Activated T-helper 1 cell treated with Interleukin-2 at 50 U/mL for 16 hours (primary cell): ENCODE data around the gene NDUFA5.

Experiments used
- DNase-seq: peaks from one replicate; pipeline ENCODE4 v3.0.0-alpha.2; 2020; ENCODE audit warnings: low read depth

Gene NDUFA5

GRCh38 chr7:123557398-123558288 is at the start of gene NDUFA5:
NDUFA5 (minus strand) TSS chr7:123557818; CDS start chr7:123557795, 23 bp downstream.
- peak; percentile 91 for DNase-seq

DNA sequence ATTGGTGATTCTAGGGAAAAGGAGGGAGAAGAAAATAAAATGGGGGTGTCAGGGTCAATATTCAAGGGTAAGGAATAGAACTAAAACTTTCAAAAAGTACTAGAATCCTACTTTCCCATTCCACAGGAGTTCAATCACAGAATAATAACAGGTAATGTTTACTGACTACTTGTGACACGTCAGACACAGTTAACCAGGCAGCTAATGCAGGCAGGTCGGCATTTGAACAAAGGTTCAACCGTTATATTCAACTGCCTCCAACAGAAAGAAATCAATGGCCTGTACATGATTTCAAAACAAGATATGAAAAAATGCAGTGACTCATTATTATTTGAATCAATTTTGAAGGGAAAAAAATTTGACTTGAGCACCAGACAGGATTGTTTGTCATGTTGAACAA is 47.1 kb upstream of the NDUFA5 start:
- no peak for DNase-seq

- no peak for DNase-seq
Observed at GRCh38 chr7:123602648-123603047, 45.0 kb upstream of the NDUFA5 start.

GRCh38 chr7:123601530-123601929 is 43.9 kb upstream of the NDUFA5 start, which contains the start of gene ASB15:
ASB15 (plus strand) TSS chr7:123601821; CDS start chr7:123614503, 12,682 bp downstream.
- DNase-seq: no peak

DNA sequence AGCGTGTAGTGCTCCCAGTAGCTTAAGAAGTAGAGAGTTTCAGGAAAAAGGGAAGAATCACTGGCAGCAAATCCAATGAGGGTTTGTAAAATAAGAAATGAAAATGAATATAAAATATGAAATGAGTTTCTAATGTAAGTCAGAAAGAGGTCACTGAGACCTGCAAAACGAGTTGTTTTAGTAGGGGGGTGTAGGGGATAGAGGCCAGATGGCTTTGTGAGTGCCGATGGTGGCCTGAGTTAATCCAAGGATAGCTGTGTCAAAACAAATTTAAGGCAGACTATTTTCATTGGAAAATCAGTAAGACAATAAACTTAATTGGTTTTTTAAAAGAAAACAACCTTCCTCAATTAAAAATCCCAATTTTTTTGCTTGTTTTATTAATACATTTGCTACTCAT is 43.3 kb upstream of the NDUFA5 start:
- no peak for DNase-seq

- no peak for DNase-seq
Observed at GRCh38 chr7:123599766-123600165, 42.1 kb upstream of the NDUFA5 start.

- DNase-seq: no peak
Observed at GRCh38 chr7:123598657-123599056, 41.0 kb upstream of the NDUFA5 start.

DNA sequence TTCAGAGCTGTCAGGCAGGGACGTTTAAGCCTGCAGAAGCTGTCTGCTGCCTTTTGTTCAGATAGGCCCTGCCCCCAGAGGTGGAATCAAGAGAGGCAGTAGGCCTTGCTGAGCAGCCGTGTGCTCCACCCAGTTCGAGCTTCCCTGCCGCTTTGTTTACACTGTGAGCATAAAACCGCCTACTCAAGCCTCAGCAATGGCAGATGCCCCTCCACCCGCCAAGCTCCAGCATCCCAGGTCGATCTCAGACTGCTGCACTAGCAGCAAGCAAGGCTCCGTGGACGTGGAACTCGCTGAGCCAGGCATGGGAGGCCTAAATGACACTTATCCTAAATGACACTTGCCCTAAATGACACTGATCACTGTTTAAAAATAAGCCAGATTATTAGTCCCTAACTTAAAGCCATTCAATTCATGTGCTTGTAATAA is 37.2 kb upstream of the NDUFA5 start:
- DNase-seq: no peak

GRCh38 chr7:123588376-123588775 is 30.8 kb upstream of the NDUFA5 start:
- DNase-seq: no peak

GRCh38 chr7:123583821-123584220 is 26.2 kb upstream of the NDUFA5 start:
- DNase-seq: no peak

DNA sequence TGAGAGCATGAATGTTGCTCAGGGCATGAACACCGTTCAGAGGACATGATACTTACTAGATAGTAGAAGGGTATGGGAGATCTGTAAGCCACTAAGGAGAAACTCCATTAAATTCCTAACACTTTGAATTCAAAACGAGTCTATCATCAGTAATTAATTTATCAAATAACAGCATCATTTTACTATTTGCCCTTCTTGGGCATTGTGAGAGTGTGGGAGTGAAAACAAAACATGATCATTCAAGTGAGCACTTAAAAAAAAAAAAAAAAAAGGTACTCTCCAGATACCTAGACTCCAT is 23.5 kb upstream of the NDUFA5 start:
- DNase-seq: no peak

DNA sequence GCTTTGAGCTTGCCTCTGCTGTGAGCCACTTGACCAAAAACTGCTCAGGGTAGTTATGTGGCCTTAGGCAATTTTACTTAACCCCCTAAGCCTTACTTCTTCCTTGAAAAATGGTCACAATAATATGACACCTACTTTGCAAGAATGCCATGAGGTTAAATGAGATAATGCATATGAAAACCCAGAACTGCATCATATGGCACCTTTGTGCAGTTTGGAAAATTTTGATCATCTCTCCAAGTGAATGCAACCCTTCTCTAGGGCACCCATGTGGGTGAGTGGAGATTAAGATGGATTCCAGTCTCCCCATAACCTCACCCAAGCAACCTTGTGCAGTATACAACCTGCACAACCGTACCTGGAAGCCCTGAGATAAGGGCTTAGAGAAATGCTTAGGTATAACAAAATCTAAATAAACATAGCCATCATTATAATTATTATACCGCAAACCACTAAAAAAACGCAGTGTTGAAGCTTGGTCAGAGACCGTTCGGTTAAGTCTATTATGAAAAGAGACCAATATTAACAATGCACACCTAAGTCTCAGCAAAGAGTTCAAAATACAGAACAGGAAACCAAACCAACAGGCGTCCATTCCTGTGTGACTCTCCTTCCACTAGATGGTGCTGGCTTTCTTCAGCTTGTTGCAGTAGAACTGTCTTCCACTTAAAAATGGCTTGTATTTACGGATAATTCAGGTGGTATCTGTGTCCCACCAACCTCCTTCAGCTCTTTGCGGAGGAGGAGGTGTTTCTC is 23.0 kb upstream of the NDUFA5 start:
- DNase-seq: no peak

DNA sequence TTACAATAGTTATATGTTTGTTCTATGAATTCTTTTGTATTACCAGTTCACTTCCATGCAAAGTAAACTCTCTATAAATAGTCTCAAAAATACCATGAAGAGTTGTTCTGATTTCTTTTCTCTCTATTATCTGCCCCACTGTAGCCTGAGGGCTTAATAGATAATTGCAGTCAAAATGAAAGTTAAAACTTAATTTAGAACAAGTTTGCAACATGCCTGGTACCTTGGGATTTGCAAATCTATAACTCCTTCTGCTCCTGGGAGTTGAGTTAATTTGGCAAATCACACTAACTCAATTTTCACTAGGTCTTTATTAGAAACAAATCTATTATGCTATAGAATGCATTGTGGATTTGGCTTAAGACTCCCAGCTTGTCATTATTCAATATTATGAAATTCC is 21.8 kb upstream of the NDUFA5 start:
- DNase-seq: no peak

GRCh38 chr7:123573896-123574467 is 16.4 kb upstream of the NDUFA5 start:
- DNase-seq: no peak

GRCh38 chr7:123573341-123573740 is 15.7 kb upstream of the NDUFA5 start:
- no peak for DNase-seq

DNA sequence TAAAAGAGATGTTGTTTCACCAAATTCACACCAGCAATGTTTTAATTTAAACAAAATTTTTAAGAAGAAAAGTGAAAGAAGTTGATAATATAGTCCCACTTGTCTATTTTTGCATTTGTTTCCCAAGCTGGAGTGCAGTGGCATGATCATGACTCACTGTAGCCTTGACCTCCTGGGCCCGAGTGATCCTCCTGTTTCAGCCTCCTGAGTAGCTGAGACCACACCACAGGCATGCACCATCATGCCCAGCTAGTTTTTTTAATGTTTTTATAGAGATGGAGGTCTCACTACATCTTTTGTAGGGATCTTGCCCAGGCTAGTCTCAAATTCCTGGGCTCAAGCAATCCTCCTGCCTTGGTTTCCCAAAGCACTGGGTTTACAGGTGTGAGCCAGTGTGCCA is 14.1 kb upstream of the NDUFA5 start:
- no peak for DNase-seq

DNA sequence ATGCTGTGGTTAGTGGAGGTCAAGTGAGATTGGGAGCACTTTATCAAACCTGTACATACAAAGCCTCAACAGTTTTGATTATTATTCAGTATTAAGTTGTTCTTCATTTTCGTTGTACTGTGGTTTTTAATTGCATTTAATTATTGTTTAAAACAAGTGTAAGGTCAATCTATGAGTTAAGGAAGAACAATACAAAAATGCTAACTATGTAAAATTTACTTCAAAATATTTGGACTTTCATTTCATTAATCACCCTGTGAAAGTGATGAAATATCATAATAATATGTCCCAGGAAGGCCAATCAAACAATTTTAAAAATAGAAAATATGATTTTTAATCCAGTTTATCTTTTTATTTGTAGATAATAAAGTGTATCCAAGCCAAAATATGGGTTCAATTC is 13.6 kb upstream of the NDUFA5 start:
- no peak for DNase-seq

DNA sequence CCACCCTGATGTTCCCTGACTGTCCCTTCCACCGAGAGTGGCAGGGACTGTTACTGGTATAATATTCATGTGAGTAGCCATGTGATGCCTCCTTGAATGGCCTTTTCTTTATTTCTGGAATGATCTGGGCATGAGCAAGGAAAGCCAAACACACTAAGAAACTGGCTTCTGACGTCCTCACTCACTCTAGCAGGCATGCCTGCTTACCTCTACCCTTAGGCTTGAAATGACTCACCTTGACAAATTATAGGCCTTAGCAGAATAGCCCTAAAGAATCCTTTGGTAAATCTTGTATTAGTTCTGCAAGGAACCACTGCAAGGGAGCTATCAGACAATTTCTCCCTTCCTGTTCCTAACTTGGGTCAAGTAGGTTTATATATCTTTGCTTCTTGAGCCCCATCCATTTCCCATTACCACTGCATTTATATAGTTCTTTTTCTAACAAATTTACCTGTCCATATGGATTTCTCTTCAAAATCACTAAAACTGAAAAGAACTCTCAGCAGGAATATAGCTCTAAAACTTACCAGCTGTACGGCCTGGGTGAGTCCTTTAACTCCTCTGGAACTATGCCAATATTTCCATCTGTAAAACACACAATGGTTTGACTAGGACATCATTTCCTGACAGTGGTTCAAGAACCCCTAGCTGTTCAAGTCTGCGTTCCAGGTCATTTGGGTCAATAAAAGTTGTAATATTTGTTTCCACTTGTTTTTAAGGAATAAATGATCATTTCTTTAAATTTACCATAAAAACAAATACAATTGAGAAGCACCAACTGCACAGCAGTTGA is 13.0 kb upstream of the NDUFA5 start:
- DNase-seq: no peak

- DNase-seq: no peak
Observed at GRCh38 chr7:123569352-123570010, 11.9 kb upstream of the NDUFA5 start.

DNA sequence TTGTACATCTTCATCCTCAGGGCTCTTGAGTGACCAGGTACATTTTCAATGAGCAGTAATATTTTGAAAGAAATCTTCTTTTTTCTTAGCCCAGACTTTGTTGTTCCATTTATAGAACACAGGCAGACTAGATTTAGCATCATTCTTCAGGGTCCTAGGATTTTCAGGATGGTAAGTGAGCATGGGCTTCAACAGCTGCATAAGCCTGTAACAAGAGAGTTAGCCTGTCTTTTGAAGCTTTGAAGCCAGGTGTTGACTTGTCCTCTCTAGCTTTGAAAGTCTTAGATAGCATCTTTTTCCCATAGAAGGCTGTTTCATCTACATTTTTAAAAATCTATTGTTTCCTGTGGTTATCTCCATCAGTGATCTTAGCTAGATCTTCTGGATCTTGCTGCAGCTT is 4.5 kb upstream of the NDUFA5 start:
- no peak for DNase-seq

DNA sequence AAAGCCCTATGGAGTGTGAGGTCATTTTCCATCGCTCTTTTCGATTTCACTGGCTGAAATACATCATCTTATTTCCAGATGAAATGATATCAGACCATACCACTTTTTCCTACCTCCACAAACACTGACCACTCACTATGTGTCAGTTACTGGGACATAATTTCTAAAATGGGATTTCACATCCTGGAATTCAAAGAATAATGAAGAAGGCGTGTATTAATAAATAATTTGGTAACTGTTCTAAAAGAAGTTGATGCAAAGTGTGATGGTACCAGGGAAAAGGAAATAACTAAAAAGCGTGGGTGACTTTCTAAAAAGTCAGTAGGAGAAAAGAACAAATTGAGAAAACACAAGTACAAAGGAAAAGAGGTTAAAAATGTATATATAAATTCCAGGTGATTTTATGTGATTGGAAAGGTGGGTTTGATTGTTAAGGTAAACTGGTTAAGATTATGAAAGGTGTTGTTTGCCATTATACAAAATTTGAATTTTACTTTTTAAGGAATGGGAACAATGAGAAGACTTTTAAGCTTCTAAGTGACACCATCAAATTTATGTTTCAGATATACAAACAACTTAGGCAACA is 764 bp upstream of the NDUFA5 start:
- DNase-seq: no peak
